ENCODE data around the gene DIP2B.
A peak's percentile ranks its signal among the peaks of the same experiment; 100 is the strongest.
"Not testable (repeated sequence)": the region's sequence is repeated elsewhere in the genome, so short reads cannot be mapped to it uniquely, and the experiment has no call there.

The DIP2B gene

GRCh38 chr12:50518090-50518489 is 13.3 kb downstream of the DIP2B start:
- Histone ChIP-seq H3K79me2 (peaks cover 32% of the 10 kb centered on the region), H3K27me3 (ENCODE audit: control insufficient read depth, insufficient read depth, low read length) (no peaks in the 10 kb centered on the region), H3K36me3 (ENCODE audit: control insufficient read depth, insufficient read depth, low read length) (no peaks in the 10 kb centered on the region), H3K9ac (no peak overlapping the region), H3K4me3 (ENCODE audit: low read depth, low read length) (no peak overlapping the region), H2AFZ (no peak overlapping the region), H3K4me2 (ENCODE audit: low read length) (no peak overlapping the region), H3K9me3 (ENCODE audit: control insufficient read depth, low read length) (no peaks in the 10 kb centered on the region), H3K27ac (no peak overlapping the region), H3K4me1 (peaks cover 11% of the 10 kb centered on the region)
- TF ChIP-seq CTCF (IDR thresholded peaks at IDR 0.05): no peak

- Histone ChIP-seq H3K79me2 (peaks cover 23% of the 10 kb centered on the region), H3K4me2 (ENCODE audit: low read length) (no peak overlapping the region), H3K27me3 (ENCODE audit: control insufficient read depth, insufficient read depth, low read length) (no peaks in the 10 kb centered on the region), H3K36me3 (ENCODE audit: control insufficient read depth, insufficient read depth, low read length) (no peaks in the 10 kb centered on the region), H3K9me3 (ENCODE audit: control insufficient read depth, low read length) (no peaks in the 10 kb centered on the region), H2AFZ (no peak overlapping the region), H3K27ac (no peak overlapping the region), H3K4me1 (peaks cover 10% of the 10 kb centered on the region), H3K4me3 (ENCODE audit: low read depth, low read length) (no peak overlapping the region), H3K9ac (no peak overlapping the region)
- no peak for TF ChIP-seq CTCF (IDR thresholded peaks at IDR 0.05)
Measured at GRCh38 chr12:50519353-50519752, 14.6 kb downstream of the DIP2B start.

- Histone ChIP-seq H2AFZ (no peak overlapping the region), H3K4me1 (peaks cover 3% of the 10 kb centered on the region), H3K27ac (peak overlapping the region; percentile 21)
Measured at GRCh38 chr12:50520416-50521207, 15.8 kb downstream of the DIP2B start.

GRCh38 chr12:50521781-50522180 is 17.0 kb downstream of the DIP2B start:
- H2AFZ ChIP-seq; H3K4me2 ChIP-seq (ENCODE audit: low read length); H3K4me3 ChIP-seq (ENCODE audit: low read depth, low read length); H3K9ac ChIP-seq; H3K27me3 ChIP-seq (ENCODE audit: control insufficient read depth, insufficient read depth, low read length); H3K27ac ChIP-seq; H3K36me3 ChIP-seq (ENCODE audit: control insufficient read depth, insufficient read depth, low read length); H3K4me1 ChIP-seq; H3K9me3 ChIP-seq (ENCODE audit: control insufficient read depth, low read length): not testable (repeated sequence)
- H3K79me2 ChIP-seq: peaks cover 13% of the 10 kb centered on the region

More at GRCh38 chr12:50520416-50521207, 15.8 kb downstream of the DIP2B start:
- no peak overlapping the region for H3K4me3 ChIP-seq (ENCODE audit: low read depth, low read length)
- peak overlapping the region; percentile 28 for H3K4me2 ChIP-seq (ENCODE audit: low read length)
- no peak overlapping the region for H3K9ac ChIP-seq
- H3K79me2 ChIP-seq: peaks cover 21% of the 10 kb centered on the region
- H3K27me3 ChIP-seq (ENCODE audit: control insufficient read depth, insufficient read depth, low read length): no peaks in the 10 kb centered on the region
- no peaks in the 10 kb centered on the region for H3K9me3 ChIP-seq (ENCODE audit: control insufficient read depth, low read length)
- TF ChIP-seq CTCF (IDR thresholded peaks at IDR 0.05): no peak
- H3K36me3 ChIP-seq (ENCODE audit: control insufficient read depth, insufficient read depth, low read length): no peaks in the 10 kb centered on the region

GRCh38 chr12:50523772-50524171 is 19.0 kb downstream of the DIP2B start:
- Histone ChIP-seq H3K27ac (no peak overlapping the region), H3K36me3 (ENCODE audit: control insufficient read depth, insufficient read depth, low read length) (no peaks in the 10 kb centered on the region), H3K9ac (no peak overlapping the region), H3K4me1 (no peaks in the 10 kb centered on the region), H3K4me3 (ENCODE audit: low read depth, low read length) (no peak overlapping the region), H3K27me3 (ENCODE audit: control insufficient read depth, insufficient read depth, low read length) (no peaks in the 10 kb centered on the region), H2AFZ (no peak overlapping the region), H3K9me3 (ENCODE audit: control insufficient read depth, low read length) (no peaks in the 10 kb centered on the region), H3K79me2 (peaks cover 20% of the 10 kb centered on the region), H3K4me2 (ENCODE audit: low read length) (no peak overlapping the region)
- no peak for TF ChIP-seq CTCF (IDR thresholded peaks at IDR 0.05)

Measured in parathyroid adenoma (tissue), 2 donors.